Right forelimb (tissue), 1 donor: Measurements from ENCODE around the gene AMBRA1.
A peak's percentile ranks its signal among the peaks of the same experiment; 100 is the strongest.
"Not testable (repeated sequence)": the region's sequence is repeated elsewhere in the genome, so short reads cannot be mapped to it uniquely, and the experiment has no call there.

ENCODE experiments used
- DNase-seq: peaks from one replicate; pipeline ENCODE4 v3.0.0-alpha.2; 2018

The AMBRA1 gene

DNA sequence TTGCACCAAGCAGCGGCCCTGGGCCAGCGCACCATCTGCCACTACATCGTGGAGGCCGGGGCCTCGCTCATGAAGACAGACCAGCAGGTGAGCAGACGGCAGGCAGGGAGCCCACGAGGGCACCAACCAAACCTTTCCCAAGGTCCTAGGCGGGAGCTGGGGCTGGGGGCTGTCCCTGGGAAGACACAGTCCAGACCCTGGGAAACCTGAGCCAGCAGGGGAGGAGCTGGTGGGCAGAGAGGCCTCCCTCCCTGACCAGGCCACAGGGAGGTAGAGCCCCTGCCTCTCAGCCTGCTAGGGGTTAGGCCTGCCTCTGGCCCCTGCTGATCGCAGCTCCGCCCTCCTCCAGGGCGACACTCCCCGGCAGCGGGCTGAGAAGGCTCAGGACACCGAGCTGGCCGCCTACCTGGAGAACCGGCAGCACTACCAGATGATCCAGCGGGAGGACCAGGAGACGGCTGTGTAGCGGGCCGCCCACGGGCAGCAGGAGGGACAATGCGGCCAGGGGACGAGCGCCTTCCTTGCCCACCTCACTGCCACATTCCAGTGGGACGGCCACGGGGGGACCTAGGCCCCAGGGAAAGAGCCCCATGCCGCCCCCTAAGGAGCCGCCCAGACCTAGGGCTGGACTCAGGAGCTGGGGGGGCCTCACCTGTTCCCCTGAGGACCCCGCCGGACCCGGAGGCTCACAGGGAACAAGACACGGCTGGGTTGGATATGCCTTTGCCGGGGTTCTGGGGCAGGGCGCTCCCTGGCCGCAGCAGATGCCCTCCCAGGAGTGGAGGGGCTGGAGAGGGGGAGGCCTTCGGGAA lies 214.1 kb downstream of the AMBRA1 start:
- not testable (repeated sequence) for DNase-seq

GRCh38 chr11:46378811-46379481 lies 214.9 kb downstream of the AMBRA1 start:
- DNase-seq, result no peak

DNA sequence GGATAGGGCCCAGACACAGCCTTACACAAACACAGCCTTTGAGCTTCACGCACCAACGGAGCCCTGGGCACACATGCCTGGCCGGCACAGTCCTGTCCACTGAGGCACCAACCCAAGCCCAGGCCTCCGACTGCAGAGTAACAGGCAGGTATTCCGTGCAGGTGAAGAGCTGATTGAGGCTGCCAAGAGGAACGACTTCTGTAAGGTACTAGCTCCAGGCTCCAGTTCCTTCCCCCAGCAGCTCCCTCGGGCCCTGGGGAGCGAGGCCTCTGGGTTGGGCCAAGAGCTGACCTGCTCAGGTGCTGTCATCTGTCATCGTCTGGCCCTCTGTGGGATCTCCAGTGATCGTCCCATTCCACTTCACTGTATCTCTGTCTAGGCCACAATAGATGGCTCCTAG lies 215.5 kb downstream of the AMBRA1 start:
- DNase-seq, result no peak

DNA sequence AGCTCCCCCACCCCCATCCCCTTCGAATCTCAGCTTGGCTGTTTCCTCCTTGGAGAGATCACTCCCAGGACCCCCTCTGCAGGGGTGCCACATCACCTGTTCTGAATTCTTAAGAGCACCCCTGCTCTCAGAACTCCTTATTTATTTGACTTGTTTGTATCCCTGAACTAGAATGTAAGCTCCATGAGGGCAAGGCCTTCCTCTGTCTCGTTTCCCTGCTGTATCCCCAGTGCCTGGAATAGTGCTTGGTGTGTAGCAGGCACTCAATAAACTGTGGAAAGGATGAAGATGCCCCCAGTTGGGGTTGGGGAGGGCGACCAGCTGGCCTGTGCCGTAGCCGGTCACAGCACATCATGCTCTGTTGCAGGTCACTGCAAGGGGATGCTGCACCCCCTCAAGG lies 216.0 kb downstream of the AMBRA1 start:
- no peak for DNase-seq

DNA sequence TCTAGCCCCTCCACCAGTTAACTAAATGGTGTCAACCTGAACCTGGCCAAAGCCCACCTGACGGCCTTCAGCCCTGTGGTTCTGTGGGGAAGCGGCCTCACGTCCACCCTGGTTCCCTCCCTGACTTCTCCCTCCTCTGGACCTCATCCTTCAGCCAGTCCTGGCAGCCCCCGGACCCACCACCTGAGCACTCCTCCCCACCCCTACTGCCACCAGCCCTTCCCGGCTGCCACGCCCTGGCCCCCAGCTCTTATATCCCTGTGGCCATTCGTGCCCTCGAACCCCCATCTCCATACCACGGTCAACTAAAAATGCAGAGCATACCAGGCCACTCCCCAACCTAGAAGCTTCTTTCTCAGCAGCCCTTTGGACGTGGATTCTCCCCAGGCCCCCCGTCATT lies 216.5 kb downstream of the AMBRA1 start:
- no peak for DNase-seq

DNA sequence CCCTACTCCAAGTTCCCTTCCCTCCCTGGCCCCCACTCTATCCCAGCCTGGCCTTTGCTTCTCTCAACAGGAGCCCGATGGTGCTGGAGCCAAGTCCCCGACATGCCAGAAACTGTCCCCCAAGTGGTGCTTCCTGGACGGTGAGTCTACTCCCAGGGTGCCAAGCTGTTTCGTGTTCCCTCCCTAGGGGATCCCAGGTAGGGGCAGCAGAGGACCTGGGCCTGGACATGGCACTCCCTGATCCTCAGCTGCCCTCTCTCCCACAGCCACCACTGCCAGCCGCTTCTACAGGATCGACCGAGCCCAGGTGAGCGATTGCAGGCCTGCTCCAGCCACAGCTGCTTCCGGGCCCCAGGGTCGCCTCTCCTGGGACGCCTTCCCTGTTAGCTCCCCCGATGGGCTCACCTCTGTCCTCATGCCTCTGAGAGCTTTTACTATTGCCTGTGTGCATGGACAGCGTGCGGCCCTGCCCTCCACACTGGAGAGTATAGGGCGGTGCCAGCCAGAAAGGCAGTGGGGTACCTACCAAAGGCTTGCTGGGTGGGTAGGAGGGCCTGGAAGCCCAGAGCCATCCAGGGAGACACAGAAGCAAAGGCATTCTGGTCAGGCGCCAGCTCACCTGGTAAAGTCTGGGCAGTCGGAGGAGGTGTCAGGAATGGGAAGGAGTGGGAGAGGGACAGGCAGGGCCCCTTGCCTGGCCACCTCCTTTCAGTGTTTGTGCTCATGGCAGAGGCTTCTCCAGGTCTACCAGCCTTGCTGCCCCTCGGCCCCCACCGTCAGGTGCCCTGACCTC lies 217.4 kb downstream of the AMBRA1 start:
- no peak for DNase-seq

GRCh38 chr11:46375392-46376101 lies 218.3 kb downstream of the AMBRA1 start:
- DNase-seq, result no peak

DNA sequence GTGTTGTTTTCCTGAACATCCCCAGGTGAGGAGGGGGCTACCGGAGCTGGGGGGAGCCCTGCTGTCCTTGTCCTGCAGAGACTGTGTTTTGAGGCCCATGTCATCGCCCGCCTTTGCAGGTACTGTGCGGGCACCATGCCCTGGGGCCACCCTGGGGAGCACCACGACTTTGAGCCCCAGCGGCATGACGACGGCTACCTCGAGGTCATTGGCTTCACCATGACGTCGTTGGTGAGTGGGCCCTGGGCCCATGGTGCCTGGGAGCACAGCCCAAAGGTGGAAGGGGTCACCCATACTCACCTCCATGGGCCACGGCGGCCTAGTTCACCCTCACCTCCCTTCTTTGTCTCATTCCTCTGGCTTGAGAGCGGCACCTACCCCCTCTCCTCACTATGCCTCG lies 219.0 kb downstream of the AMBRA1 start:
- no peak for DNase-seq

DNA sequence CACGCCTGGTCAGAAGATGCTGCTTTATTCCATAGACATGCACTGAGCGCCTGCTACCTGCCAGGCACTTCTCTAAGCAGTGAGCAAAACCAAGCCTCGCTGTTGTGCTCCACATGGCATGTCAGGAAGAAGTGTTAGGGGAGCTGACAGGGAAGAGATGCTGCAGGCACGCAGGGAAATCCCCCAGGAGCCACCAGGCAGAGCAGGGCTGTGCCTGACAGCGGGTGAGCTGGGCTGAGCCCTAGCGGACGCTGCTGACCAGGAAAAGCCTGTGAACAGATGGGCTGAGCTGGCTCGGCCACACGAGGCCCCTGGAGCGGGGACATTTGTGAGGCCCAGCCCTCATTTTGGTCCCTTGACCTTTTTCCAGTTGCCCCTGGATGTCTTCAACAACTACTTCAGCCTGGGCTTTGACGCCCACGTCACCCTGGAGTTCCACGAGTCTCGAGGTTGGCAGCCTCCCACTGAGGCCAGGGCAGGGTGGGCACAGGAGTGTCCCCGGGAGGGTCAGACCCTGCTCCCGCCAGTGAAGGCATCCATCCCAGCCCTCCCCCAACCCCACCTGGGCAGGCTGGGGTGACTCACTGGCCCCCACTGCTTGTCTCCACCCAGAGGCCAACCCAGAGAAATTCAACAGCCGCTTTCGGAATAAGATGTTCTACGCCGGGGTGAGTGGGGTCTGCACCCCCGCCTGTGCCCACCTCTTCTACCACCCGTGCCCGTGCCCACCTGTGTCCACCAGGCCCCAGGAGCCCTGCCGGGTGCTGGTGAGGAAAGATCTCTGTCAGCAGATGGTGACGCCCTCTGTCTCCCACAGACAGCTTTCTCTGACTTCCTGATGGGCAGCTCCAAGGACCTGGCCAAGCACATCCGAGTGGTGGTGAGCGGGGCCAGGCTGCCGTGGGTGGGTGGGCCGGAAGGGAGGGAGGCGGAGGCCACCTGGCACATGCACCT lies 219.8 kb downstream of the AMBRA1 start:
- DNase-seq, result no peak

GRCh38 chr11:46372501-46372900 lies 221.3 kb downstream of the AMBRA1 start:
- not testable (repeated sequence) for DNase-seq

DNA sequence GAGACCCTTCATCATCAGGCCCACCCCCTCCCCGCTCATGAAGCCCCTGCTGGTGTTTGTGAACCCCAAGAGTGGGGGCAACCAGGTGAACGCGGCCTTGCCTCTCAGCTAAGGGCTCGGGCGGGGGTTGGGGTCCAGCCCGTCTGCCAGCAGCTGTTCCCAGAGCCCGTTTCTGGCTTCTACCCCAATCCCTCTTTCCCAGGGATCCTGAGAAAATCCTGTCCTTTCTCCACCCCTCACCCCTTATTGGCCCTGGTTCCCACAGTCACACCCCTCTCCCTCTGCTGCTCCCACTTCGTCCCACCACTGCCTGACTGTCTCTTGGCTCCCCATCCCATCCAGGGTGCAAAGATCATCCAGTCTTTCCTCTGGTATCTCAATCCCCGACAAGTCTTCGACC lies 221.7 kb downstream of the AMBRA1 start:
- DNase-seq, result no peak

DNA sequence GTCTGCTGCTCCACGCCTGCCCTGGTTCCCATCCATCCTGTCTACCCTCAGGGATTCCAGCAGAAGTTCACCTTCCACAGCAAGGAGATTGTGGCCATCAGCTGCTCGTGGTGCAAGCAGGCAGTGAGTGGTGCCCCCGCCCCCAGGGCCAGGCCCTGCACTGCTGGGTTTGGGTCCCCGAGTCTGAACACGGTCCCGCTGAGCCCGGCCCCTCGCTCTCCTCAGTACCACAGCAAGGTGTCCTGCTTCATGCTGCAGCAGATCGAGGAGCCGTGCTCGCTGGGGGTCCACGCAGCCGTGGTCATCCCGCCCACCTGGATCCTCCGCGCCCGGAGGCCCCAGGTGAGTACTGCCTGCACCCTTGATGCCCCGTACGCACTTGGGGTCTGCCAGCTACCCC lies 222.6 kb downstream of the AMBRA1 start:
- DNase-seq, result not testable (repeated sequence)

DNA sequence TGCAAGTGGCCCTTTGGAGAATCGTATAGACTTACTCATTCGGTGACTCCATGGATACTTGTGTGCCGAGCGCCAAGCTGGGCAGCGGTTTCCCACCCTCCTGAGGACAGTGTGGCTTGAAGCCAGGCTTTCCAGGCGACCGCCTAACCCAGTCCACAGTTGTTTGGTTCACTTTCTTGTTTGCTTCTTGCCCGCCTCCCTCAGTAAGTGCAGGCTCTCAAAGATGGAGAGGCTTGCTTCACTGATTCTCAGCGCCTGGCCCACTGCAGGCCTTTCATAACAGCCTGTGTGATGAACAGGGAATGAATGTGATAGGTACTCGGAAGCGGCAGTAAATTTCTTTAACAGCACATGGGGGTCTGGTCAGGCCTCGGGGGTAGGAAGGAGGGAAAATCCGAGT lies 223.6 kb downstream of the AMBRA1 start:
- no peak for DNase-seq

GRCh38 chr11:46369458-46370152 lies 224.2 kb downstream of the AMBRA1 start:
- no peak for DNase-seq

- no peak for DNase-seq
Observed at GRCh38 chr11:46367916-46368267, 225.9 kb downstream of the AMBRA1 start.

DNA sequence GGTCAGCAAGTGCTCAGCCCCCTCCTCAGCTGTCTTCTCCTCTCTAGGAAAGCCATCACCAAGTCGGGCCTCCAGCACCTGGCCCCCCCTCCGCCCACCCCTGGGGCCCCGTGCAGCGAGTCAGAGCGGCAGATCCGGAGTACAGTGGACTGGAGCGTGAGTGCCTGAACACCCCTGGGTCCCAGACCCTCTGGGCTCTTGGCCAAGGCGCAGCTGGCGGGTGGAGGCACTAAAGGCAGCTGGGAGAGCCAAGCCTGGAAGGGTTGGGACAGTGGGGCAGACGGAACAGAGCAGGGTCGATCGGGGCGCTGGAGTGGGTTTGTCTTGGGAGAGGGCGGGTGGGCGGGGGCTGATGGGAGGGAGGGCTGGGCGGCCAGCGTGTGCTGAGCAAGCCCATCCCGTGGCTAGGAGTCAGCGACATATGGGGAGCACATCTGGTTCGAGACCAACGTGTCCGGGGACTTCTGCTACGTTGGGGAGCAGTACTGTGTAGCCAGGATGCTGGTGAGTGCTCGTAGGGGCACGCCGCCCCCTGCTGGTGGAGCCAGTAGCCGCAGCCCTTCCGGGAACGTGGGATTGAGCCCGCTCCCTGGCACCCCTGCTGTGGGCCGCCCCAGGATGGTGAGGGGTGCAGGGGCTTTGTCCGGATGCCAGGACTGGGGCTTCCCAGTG lies 226.4 kb downstream of the AMBRA1 start:
- DNase-seq, result peak; percentile 84

- no peak for DNase-seq
Observed at GRCh38 chr11:46366661-46367161, 227.1 kb downstream of the AMBRA1 start.

DNA sequence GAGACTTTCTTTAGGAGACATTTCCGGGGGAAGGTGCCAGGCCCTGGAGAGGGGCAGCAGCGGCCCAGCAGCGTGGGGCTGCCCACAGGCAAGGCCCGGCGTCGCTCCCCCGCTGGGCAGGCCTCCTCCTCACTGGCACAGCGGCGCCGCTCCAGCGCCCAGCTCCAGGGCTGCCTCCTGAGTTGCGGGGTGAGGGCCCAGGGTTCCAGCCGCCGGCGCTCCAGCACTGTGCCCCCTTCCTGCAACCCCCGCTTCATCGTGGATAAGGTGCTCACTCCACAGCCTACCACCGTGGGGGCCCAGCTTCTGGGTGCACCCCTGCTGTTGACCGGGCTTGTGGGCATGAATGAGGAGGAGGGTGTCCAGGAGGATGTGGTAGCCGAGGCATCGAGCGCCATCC lies 227.6 kb downstream of the AMBRA1 start:
- DNase-seq, result no peak

DNA sequence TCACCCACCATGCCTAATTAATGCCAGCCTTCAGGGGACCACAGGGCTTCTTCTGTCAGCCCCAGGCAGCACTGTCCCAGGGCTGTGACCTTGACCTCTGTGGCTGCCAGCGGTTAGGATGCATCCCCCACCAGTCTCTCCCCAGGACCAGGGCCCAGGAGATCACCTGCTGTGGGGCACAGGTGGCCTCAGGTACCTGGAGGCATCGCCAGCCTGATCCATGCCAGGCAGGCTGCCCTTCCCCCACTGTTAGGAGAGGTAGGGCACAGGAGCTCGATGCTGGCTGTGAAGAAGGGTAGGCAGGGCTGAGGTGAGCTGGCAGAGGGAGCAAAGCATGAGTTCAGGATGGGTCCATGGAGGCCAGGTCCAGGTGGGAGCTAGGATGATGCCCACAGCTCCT lies 229.0 kb downstream of the AMBRA1 start:
- no peak for DNase-seq

DNA sequence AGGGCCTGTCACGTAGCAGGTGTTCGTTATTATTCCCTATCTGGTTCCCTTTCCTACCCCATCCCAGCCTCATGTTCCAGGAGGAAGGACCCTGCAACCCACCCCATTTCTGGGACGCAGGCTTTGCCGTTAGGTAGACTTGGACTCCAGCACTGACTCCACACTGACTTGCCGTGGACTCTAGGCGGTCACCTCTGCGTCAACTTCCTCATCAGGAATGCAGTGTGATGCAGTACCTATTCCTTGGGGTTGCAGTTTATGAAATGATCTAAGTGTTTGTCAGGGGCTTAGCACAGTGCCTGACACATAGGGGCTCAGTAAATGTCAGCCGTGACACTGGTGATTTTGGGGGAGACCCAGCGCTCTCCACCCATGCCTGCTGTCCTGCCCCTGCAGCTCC lies 229.8 kb downstream of the AMBRA1 start:
- no peak for DNase-seq
